NT2/D1 (cell line): ENCODE results near the gene OGT.

Experiments
- YY1 ChIP-seq: IDR thresholded peaks from 2 replicates; pipeline ENCODE4 v1.6.1; 2011; ENCODE audit not compliant: insufficient read length, insufficient read depth
- ZNF274 ChIP-seq: IDR thresholded peaks from 2 replicates; pipeline ENCODE4 v1.6.1; 2011; ENCODE audit warnings: mild to moderate bottlenecking, low read depth, low read length

GRCh38 chrX:71540801-71541200 is 7.9 kb downstream of the OGT start:
- TF ChIP-seq YY1 (no peak), ZNF274 (no peak)
